ENCODE data around the gene C9orf78. TPM values are rescaled to one million over a fixed set of nuclear protein-coding genes. Genes with fewer than 3 reads are reported as not detected.

C9orf78 gene, protein sequence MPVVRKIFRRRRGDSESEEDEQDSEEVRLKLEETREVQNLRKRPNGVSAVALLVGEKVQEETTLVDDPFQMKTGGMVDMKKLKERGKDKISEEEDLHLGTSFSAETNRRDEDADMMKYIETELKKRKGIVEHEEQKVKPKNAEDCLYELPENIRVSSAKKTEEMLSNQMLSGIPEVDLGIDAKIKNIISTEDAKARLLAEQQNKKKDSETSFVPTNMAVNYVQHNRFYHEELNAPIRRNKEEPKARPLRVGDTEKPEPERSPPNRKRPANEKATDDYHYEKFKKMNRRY
- 31.4 and 32.0 TPM in 2 replicates for total RNA-seq

DNA sequence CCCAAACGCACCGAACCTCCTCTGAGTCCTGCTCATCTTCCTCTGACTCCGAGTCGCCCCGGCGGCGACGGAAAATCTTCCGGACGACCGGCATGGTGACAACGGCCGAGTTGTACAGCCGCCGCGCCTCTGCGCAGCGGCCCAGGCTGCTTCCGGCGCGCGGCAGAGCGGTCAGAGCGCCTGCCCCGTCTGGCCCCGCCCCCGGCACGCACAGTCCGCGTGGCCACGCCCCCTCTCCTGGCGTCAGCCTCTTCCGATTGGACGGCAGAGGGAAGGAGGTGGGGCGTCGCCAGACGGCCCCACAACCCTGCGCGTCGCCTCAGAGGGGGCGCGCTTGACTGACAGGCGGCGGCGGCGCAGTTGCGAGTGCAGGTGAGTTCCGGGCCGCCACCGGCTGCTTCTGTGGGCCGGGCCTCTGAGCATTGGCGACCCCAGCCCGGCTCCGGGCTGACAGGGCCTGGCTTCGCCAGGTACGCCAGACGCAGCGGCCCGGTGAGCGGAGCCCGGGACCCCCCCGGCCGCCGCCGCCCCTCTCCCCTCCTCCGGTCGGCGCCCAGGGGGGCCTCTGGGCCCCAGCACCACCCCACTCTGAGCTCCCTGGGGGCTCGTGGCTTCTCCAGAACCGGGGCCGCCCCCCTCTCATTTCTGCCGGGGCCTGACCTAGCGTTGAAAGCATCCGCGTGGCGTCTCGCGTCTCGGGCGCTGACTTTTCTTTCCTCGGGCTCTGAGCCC, at the start of gene C9orf78, which contains the start of gene USP20:
C9orf78 (minus strand) TSS at position 148 of the 732 bp plus-strand sequence; CDS start at position 94, 54 bp downstream.
USP20 (plus strand) TSS at position 331 of the 732 bp plus-strand sequence. CDS start 17,098 bp downstream, outside the sequence.

DNA sequence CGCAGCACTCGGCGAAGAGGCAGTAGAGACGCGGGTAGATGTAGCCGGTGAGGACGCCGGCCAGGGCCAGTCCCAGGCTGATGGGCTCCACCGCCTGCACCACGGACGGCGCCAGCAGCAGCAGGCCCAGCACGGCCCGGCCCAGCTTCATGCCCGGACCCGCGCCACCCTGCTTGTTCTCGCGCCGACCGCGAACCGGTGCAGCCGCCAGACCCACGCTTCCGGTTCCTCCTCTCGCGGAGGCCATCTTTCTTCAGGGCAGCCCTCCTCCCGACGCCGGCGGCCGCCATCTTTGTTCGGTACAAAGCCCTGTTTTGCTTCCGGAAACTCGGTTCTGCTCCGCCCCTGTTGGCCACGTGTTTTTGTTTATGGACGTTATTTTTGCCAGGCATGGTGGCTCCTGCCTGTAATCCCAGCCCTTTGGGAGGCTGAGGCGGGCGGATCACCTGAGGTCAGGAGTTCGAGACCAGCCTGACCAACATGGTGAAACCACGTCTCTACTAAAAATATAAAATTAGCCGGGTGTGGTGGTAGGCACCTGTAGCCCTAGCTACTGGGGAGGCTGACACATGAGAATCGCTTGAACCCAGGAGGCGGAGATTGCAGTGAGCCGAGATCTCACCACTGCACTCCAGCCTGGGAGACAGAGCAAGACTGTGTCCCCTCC, 11.0 kb downstream of the C9orf78 start, which contains the start of gene TOR1A:
TOR1A (minus strand) TSS at position 202 of the 667 bp plus-strand sequence; CDS start at position 151, 51 bp downstream.

DNA sequence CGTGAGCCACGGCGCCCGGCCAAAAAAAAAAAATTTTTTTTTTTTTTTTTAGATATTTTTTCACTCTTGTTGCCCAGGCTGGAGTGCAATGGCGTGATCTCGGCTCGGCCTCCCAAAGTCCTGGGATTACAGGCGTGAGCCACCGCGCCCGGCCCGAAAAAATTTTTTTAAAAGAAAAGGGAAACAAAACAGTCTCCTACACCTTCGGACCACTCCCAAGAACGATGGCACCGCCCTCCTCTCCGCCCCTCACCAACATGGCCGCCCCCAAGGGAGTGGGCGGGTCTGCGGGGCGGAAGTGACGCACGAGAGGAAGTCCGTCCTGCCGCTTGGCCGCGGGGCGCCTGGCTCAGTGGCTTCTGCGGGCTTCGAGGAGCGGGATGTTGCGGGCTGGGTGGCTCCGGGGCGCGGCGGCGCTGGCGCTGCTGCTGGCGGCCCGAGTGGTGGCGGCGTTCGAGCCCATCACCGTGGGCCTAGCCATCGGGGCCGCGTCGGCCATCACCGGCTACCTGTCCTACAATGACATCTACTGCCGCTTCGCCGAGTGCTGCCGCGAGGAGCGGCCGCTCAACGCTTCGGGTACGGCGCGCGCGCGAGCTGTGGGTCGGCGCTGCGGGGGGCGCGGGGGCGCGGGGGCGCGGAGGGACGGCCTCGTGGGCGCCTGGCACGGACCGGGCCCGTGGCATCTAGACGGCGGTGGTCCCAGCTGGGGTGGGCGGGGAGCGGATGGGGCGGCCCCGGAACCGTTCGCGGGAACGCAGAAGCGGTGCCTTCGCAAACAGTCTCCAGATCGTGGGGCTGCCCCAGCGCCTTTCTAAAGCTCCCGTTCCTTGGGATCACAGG, 32.0 kb downstream of the C9orf78 start, which contains the start of gene TOR1B:
TOR1B (plus strand) TSS at position 352 of the 843 bp plus-strand sequence; CDS start at position 381, 29 bp downstream.

Other genes with a start within 250 kb of the C9orf78 start
- gene C9orf50, start 214.2 kb downstream of the C9orf78 start, total RNA-seq = not detected in 2 replicates
- gene NTMT1, start 209.1 kb downstream of the C9orf78 start, total RNA-seq = 19.8 and 20.4 TPM in 2 replicates
- gene ASB6, start 193.1 kb downstream of the C9orf78 start, total RNA-seq = 9.5 and 10.2 TPM in 2 replicates
- 0.17 and 0.33 TPM in 2 replicates for gene PRRX2, start 169.6 kb downstream of the C9orf78 start, total RNA-seq
- gene PTGES, start 82.2 kb downstream of the C9orf78 start, total RNA-seq = 0.09 and 0.65 TPM in 2 replicates
- 22.3 and 25.5 TPM in 2 replicates for gene TOR1B, start 32.1 kb downstream of the C9orf78 start, total RNA-seq
- gene TOR1A, start 11.1 kb downstream of the C9orf78 start, total RNA-seq = 23.1 and 25.4 TPM in 2 replicates
- 5.5 TPM in 2 replicates for gene USP20, start 183 bp upstream of the C9orf78 start, total RNA-seq
- gene FNBP1, start 207.9 kb upstream of the C9orf78 start, total RNA-seq = 79.2 and 91.4 TPM in 2 replicates
- gene GPR107, start 218.6 kb upstream of the C9orf78 start, total RNA-seq = 25.3 and 32.2 TPM in 2 replicates

All from dermis lymphatic vessel endothelial cell (primary cell).